GM19455 (cell line): ENCODE data around the gene NBR1.
"Not testable (repeated sequence)": the region's sequence is repeated elsewhere in the genome, so short reads cannot be mapped to it uniquely, and the experiment has no call there.

Experiments
- ATAC-seq: cut with Tn5 transposase; IDR thresholded peaks from one replicate; pipeline ENCODE4 v1.9.1; 2021; ENCODE audit not compliant: unreplicated experiment

NBR1 gene

GRCh38 chr17:43212641-43213490 lies 41.9 kb downstream of the NBR1 start:
- ATAC-seq, result no peak

DNA sequence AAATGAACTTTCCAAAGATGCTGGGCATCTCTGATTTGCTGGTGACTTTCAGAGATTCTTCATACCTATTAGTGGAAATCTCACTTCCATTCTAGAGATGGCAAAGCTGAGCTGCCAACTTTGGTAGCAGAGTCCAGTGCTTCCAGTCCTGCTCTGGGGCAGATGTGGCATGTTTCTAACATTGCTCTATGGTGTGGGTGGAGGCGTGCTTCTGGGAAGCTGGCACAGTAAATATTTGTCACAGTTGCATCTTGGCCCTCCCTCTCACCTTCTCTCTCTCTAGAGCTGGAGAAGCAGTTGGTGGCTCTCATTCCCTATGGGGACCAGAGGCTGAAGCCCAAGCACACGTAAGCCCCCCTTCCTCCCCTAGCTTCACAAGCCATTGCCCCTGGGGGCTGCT lies 42.5 kb downstream of the NBR1 start:
- no peak for ATAC-seq

GRCh38 chr17:43215341-43215740 lies 44.3 kb downstream of the NBR1 start:
- no peak for ATAC-seq

GRCh38 chr17:43216369-43216761 lies 45.4 kb downstream of the NBR1 start:
- ATAC-seq, result no peak

- ATAC-seq, result no peak
Observed at GRCh38 chr17:43216762-43217613, 46.0 kb downstream of the NBR1 start.

- no peak for ATAC-seq
Observed at GRCh38 chr17:43217614-43218087, 46.6 kb downstream of the NBR1 start.

- ATAC-seq, result no peak
Observed at GRCh38 chr17:43219001-43219400, 48.0 kb downstream of the NBR1 start.

- ATAC-seq, result no peak
Observed at GRCh38 chr17:43219746-43220380, 48.8 kb downstream of the NBR1 start.

GRCh38 chr17:43220511-43221125 lies 49.6 kb downstream of the NBR1 start:
- no peak for ATAC-seq

DNA sequence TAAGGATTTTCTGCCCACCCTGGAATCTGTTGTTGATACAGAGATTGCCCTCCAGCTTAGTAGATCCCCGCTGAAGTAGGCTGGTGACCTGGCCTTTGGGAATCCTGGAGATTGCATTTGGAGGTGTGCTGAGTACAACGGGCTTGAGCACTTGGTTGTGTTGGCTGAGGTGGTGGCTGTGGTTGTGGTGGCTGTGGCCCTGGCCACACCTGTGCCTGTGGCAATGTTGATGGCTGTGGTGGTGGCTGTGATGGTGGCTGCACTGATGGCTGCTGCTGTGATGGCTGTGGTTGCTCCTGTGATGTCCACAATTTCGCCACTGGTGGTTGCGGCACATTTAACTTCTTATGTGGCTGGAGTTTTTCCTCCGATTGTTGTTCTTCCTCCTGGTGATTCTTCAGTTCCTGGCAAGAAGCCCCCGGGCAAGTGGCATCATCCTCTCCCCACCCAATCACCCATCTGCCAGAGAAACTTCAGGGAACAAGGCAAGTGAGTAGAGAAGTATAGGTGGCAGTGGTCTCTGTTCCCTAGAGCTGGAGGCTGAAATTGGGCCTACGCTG lies 53.2 kb downstream of the NBR1 start:
- ATAC-seq, result no peak

DNA sequence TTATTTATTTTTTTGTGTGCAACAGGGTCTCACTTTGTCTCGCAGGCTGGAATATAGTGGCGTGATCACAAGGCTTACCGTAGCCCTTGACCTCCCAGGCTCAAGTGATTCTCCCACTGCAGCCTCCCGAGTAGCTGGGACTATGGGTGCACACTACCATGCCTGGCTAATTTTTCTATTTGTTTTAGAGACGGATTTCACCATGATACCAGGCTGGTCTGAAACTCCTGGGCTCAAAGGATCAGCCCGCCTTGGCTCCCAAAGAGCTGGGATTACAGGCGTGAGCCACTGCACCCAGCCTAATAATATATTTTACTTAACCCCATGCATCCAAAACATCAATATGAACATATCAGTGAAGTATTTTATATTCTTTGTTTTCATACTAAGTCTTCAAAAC lies 55.4 kb downstream of the NBR1 start:
- no peak for ATAC-seq

- not testable (repeated sequence) for ATAC-seq
Observed at GRCh38 chr17:43228020-43228782, 57.2 kb downstream of the NBR1 start, which contains the start of gene CCDC200. Gene CCDC200 (minus strand): TSS chr17:43228623. CDS start chr17:43228554, 69 bp downstream.

DNA sequence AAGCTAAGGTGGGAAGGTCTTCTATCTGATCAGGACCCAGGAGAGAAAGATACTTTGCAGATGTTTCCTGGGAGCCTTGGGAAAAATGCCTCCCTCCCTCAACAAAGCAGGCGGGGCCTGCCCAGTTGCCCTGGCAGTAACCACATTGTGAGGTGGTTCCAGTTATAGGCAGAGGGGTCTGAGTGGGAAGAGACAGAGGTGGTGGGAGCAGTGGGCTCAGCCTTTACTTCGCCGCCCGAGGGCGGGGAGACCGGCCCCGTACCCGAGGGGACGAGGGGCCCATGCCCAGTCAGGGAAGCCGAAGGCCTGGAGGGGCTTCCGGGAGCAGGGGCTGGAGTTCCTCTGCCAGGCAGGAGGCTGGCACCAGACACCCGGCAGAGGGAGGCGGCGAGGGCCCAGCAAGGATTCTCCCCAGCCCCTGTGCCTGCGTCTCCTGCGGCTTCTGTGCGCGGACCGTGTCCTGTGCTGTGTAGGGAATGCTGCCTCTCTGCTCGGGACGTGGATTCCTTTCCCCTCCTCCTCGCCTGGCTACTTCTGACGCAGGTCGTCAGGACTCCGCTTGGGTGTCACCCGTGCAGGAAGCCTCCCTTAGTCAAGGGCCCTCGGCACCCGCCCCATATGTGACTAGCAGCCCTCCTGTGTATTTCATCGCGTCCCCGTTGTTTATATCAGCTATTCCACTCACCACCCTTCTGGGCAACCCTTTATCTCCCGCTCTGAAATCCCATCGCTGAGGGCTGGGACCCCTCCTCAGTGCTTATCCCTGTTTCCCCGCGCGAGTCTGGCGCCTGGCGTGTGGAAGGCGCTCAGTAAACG lies 60.4 kb downstream of the NBR1 start:
- ATAC-seq, result not testable (repeated sequence)

GRCh38 chr17:43232021-43232699 lies 61.1 kb downstream of the NBR1 start:
- ATAC-seq, result not testable (repeated sequence)

DNA sequence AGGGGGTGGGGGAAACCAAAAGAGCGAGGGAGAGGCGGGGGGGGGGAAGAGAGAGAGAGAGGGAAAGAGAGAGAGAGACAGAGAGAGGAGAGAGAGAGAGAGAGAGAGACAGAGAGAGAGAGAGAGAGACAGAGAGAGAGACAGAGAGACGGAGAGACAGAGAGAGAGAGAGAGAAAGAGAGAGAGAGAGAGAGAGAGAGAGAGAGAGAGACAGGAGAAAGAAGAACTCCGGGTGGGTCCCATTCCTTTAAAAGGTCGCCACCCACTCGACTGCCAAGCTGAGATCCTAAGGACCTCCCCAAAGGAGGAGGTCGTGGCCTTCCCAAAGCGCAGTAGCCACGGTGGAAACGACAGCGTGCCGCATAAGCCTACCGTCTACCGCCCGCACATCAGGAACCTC lies 62.2 kb downstream of the NBR1 start:
- not testable (repeated sequence) for ATAC-seq

DNA sequence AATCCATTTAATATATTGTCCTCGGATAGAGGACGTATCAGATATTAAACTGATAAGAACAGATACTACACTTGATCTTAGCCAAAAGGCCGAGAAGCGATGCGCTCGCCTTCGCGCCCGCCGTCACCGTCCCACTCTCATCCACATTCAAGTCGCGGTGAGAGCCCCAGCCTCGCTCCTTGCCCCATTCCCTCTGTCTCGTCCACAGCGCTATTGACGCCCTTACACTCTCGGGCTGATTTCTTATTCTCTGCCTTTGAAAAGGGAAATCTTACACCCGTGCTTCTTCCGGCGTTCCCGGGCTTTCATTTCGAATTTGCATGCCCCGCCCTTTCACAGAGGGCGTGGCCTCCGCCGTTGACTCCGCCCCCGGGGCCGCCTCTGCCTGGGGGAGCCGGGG lies 62.9 kb downstream of the NBR1 start, which contains the start of gene RNU2-1:
Gene RNU2-1 (minus strand): TSS at position 101 of the 400 bp plus-strand sequence.
- ATAC-seq, result not testable (repeated sequence)

DNA sequence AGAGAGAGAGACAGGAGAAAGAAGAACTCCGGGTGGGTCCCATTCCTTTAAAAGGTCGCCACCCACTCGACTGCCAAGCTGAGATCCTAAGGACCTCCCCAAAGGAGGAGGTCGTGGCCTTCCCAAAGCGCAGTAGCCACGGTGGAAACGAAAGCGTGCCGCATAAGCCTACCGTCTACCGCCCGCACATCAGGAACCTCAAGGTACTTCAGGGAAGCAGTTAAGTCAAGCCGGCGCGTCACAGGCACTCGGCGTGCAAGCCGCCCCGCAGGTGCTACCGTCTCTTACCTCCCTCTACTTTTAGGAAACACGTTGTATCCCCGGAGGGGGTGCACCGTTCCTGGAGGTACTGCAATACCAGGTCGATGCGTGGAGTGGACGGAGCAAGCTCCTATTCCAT lies 68.6 kb downstream of the NBR1 start:
- not testable (repeated sequence) for ATAC-seq
